GM19099 (cell line): Measurements from ENCODE around the gene KCNJ6.

Experiments
- POLR2A ChIP-seq: IDR thresholded peaks from 3 replicates; pipeline ENCODE4 v1.6.1; 2011; ENCODE audit warnings: low read depth; ENCODE audit not compliant: insufficient read length; ENCODE audit errors: extremely low read depth

Gene KCNJ6

GRCh38 chr21:37717534-37717933 is 198.7 kb downstream of the KCNJ6 start:
- TF ChIP-seq POLR2A: no peak

DNA sequence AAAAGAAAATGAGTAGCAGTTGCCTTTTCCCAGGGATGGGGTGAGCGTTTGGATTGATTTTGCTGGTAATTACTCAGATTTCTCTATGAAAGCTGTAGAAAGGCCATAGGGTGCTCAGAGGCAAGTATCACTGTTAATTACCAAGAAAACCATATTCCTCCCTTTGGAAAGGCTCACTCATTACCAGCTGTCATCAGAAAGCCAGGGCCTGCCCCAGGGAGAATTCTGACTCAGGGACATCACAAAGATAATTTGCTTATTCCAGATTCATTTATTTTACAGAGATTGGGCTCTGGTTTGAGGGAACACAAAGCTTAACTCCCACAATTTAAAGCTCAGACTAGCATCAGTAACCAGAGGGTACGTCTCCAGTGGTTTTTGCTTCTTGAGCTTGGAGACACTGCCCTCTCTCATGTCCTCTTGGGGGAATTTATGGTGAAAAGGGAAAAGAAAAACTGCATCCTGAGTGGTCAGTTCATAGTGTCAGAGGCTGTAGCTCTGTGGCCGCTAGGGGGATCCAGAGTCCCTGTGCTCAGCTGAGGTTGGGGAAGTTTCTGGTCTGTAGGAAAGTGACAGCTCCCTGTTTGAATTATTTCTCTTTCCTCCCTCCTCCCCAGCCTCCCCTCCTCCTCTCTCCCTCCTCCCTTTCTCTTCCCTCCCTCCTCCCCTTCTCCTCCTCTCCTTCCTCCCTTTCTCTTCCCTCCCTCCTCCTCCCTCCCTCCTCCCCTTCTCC is 204.3 kb downstream of the KCNJ6 start:
- no peak for TF ChIP-seq POLR2A

DNA sequence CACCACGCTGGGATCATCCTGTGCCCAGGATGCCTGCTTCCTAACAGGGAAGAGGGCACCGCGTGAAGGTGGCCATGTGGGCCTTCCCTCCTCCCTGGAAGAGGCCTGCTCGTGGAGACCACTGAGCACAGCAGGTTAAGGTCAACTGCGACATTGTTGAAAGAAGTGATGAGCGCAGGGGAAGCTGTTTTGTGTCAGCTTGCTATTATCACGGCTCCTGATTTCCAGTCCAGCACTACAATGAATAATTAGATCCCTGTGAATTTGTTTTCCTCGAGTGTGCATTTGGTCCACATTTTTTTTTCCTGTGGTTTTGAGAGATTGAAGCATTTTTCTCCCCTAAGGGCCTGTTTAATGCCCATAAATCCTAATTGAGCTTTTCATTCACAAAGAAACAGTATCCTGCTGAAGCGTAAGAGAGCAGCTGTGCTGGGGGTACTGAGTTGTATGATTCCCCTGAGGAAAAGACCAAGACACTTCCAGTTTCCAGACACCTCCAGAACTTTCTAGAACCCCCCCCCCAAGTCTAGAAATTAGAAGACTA is 204.9 kb downstream of the KCNJ6 start:
- TF ChIP-seq POLR2A: no peak

DNA sequence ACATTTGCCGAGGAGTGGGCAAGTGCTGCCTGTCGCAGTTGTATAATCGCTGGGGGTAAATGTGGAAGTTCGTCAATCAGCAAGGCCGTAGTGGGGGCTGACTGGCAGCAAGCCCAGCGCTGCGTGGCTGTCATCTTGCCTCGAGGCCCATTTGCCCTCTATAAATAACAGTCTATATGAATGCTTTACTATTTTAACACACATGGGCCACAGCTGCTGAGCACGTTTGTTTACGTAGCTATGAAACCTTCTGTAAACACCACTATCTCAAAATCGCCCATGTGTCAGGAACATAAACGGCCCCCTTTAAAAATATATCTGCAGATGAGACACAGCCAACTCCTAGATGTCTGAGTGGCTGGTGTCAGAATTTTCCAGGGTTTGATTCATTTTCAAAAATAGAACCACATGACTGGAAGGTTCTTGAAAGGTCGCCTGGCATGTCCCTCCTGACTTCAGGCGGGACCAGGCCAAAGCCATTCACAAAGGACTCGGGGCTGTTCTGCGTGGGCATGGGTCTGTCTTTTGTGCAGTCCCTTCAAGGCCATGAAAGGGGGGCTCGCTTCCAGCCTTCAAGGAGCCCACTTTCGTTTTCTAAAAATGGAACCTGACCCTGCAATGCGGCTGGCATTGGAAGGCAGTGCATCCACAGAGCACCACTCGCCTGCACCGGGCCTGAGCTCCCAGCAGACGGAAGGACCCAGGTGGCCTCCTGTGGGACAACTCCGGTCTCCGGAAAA is 205.5 kb downstream of the KCNJ6 start:
- no peak for TF ChIP-seq POLR2A

DNA sequence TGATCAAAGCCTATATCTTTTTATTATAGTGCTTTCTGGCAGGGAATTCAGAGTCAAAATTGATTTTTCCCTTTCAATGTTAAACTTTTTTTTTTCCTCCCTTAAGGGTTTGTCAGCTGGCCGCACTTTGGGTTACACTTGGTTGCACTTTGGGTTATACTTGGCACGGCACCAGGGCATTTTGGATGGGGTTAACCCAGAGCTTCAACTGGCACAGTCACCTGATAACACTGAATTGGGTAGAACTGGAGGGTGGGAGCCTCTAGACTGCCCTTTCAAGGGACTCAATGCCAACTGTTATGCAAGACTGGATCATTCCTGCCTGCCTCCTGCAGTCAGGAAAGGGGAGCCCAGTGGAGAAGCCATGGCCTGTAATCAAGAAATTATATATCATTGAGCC is 211.5 kb downstream of the KCNJ6 start:
- no peak for TF ChIP-seq POLR2A

GRCh38 chr21:37702241-37702640 is 214.0 kb downstream of the KCNJ6 start:
- no peak for TF ChIP-seq POLR2A

GRCh38 chr21:37700641-37701202 is 215.5 kb downstream of the KCNJ6 start:
- no peak for TF ChIP-seq POLR2A

DNA sequence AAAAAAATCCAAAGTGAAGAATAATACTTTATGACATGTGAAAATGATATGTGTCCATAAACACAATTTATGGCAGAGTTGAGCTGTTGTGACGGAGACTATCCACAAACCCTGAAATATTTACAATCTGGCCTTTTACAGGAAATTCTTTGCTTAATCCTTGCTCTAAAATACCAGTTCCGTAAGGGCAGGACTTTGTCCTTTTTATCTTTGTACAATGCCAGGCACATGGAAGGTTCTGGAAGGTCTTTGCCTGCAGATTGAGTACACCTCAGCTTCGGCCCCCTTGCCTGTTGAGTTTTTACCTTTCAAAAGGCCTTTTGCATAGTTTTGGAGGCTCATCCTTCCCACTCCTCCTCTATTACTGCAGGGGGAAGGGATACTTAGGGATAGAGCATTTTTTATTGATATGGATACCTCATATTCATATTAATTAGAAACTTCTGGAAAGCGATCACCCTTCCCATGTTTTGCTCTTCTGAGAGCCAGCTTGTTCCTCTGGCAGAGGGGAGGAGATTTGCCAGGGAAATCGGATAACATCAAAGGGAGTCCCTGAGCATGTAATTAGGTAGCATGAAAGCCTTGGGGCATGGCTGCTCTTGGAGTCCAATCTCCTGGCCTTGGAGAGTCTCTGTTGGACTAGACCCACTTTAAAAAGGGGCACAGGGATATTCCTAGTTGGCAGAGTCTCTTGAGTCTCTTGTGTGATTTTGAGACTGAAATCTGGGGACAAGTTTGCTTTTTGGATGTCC is 217.1 kb downstream of the KCNJ6 start:
- no peak for TF ChIP-seq POLR2A

GRCh38 chr21:37696936-37697335 is 219.3 kb downstream of the KCNJ6 start:
- no peak for TF ChIP-seq POLR2A

- no peak for TF ChIP-seq POLR2A
Measured at GRCh38 chr21:37695111-37695510, 221.1 kb downstream of the KCNJ6 start.

DNA sequence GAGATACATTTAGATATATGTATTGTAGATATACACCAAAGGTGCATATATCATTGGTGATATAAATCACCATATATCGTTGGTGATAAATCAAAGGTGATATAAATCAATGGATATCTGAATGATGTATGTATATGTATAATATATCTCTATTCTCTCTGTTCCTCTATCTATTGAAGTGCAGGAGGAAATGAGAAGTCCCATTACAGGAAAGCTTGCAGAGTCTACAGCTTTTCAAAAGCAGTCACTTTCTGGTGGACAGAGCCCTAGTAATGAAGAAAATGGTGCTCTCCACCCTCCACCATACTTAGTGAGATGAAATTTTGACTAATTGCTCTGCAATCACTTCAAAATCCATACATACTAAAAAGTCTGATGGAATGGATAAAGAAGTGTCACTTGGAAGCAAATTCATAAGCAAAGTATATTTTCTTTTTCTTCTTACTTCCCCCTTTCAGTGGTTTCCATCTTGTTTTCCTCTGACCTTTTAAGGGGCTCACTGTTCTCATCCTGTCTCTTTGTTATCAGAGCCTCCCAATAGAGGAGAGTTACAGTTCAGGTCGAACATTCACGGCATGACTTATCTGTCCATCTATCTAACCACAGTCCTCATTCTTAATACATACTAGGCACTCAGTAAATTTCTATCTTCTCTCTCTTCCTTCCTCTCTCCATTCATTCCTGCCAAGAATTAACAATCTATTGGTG is 227.2 kb downstream of the KCNJ6 start:
- TF ChIP-seq POLR2A: no peak

GRCh38 chr21:37686991-37687810 is 229.1 kb downstream of the KCNJ6 start:
- TF ChIP-seq POLR2A: no peak

DNA sequence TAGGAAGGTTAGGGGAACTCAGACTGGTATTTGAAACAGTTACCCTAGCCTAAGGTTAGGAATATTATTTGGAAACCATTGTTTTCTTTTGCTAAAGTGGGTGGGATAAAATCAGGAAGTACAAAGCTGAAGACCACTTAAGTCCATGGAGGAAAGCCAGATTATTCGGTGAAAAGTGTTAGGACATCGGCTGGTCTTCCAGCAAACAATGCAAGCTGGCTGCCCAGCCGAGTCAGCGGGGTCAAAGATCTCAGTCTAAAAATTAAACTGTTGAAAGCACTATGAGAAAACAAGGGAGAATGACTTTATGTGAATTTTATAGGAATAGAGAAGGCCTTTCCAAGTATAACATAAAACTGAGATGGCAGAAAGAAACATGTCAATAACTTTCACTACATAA is 231.7 kb downstream of the KCNJ6 start:
- no peak for TF ChIP-seq POLR2A

GRCh38 chr21:37684115-37684493 is 232.2 kb downstream of the KCNJ6 start:
- TF ChIP-seq POLR2A: no peak
